ENCODE data around the gene CACHD1. TPM values are rescaled to one million over a fixed set of nuclear protein-coding genes. Genes with fewer than 3 reads are reported as not detected.

CACHD1 gene
- total RNA-seq, 2 donors from 2014 or later: 10.8 to 14.4 TPM

- H3K36me3 ChIP-seq: no peaks in the 10 kb centered on the region
- no peaks in the 10 kb centered on the region for H3K9me3 ChIP-seq
- DNase-seq (ENCODE audit: low spot score): no peak
- intact Hi-C loops (cut with DNase I): no loop called here
- no peak overlapping the region for H3K4me3 ChIP-seq
- 83% methylated on average over 6 of the region's 6 CpGs for WGBS
- no peak overlapping the region for H3K27ac ChIP-seq
- no peaks in the 10 kb centered on the region for H3K27me3 ChIP-seq (replicated peaks; ENCODE audit: insufficient read depth)
- H3K4me1 ChIP-seq (replicated peaks): no peaks in the 10 kb centered on the region
- TF ChIP-seq, protein P1, sequence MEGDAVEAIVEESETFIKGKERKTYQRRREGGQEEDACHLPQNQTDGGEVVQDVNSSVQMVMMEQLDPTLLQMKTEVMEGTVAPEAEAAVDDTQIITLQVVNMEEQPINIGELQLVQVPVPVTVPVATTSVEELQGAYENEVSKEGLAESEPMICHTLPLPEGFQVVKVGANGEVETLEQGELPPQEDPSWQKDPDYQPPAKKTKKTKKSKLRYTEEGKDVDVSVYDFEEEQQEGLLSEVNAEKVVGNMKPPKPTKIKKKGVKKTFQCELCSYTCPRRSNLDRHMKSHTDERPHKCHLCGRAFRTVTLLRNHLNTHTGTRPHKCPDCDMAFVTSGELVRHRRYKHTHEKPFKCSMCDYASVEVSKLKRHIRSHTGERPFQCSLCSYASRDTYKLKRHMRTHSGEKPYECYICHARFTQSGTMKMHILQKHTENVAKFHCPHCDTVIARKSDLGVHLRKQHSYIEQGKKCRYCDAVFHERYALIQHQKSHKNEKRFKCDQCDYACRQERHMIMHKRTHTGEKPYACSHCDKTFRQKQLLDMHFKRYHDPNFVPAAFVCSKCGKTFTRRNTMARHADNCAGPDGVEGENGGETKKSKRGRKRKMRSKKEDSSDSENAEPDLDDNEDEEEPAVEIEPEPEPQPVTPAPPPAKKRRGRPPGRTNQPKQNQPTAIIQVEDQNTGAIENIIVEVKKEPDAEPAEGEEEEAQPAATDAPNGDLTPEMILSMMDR (IDR thresholded peaks at IDR 0.05): no peak
- TF ChIP-seq POLR2A (IDR thresholded peaks at IDR 0.05): no peak
- TF ChIP-seq POLR2AphosphoS5 (IDR thresholded peaks at IDR 0.05): no peak
Measured at GRCh38 chr1:64435000-64435399, 34.9 kb upstream of the CACHD1 start.

- Histone ChIP-seq H3K9me3 (no peaks in the 10 kb centered on the region), H3K4me1 (replicated peaks) (no peaks in the 10 kb centered on the region), H3K27me3 (replicated peaks; ENCODE audit: insufficient read depth) (no peaks in the 10 kb centered on the region), H3K27ac (no peak overlapping the region), H3K36me3 (no peaks in the 10 kb centered on the region), H3K4me3 (no peak overlapping the region)
- intact Hi-C loops (cut with DNase I): no loop called here
- no peak for TF ChIP-seq POLR2AphosphoS5 (IDR thresholded peaks at IDR 0.05)
- DNase-seq (ENCODE audit: low spot score): no peak
- WGBS: 90% methylated on average over 2 of the region's 2 CpGs
Measured at GRCh38 chr1:64437453-64437852, 32.5 kb upstream of the CACHD1 start.

GRCh38 chr1:64440183-64440826 is 29.6 kb upstream of the CACHD1 start:
- no peak for DNase-seq (ENCODE audit: low spot score)
- Histone ChIP-seq H3K27ac (no peak overlapping the region), H3K9me3 (no peaks in the 10 kb centered on the region), H3K4me1 (replicated peaks) (no peaks in the 10 kb centered on the region), H3K27me3 (replicated peaks; ENCODE audit: insufficient read depth) (no peaks in the 10 kb centered on the region), H3K4me3 (no peak overlapping the region), H3K36me3 (no peaks in the 10 kb centered on the region)
- intact Hi-C loops (cut with DNase I): no loop called here
- TF ChIP-seq, protein P1 (IDR thresholded peaks at IDR 0.05): no peak
- no peak for TF ChIP-seq POLR2AphosphoS5 (IDR thresholded peaks at IDR 0.05)
- WGBS: 62% methylated on average over 7 of the region's 7 CpGs

DNA sequence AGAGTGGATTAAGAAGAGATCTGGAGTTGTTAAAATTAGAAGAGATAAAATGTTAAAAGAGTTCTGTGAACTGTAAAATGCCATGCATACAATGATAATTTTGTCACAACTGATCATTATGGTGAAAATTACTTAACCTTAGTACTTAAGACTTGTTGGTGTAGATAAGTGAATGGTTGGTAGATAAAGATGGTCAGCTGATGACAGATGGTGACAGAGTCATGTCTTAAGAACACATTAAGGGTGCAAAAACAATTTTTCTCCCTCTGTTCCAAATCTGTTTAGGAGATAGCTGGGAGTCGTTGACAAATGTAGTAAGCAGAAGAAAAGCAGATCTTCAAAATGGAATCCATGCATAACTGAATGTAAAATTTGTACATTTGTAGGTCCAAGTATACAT is 18.5 kb upstream of the CACHD1 start:
- Histone ChIP-seq H3K36me3 (no peaks in the 10 kb centered on the region), H3K4me3 (no peak overlapping the region), H3K4me1 (replicated peaks) (no peaks in the 10 kb centered on the region), H3K27ac (no peak overlapping the region), H3K27me3 (replicated peaks; ENCODE audit: insufficient read depth) (no peaks in the 10 kb centered on the region), H3K9me3 (no peaks in the 10 kb centered on the region)
- 85% methylated on average over 1 of the region's 1 CpG for WGBS
- TF ChIP-seq, protein P1 (IDR thresholded peaks at IDR 0.05): no peak
- TF ChIP-seq POLR2A (IDR thresholded peaks at IDR 0.05) (no peak), POLR2AphosphoS5 (IDR thresholded peaks at IDR 0.05) (no peak)
- no peak for DNase-seq (ENCODE audit: low spot score)
- intact Hi-C loops (cut with DNase I): no loop called here

GRCh38 chr1:64453688-64454087 is 16.2 kb upstream of the CACHD1 start:
- no peaks in the 10 kb centered on the region for H3K4me1 ChIP-seq (replicated peaks)
- intact Hi-C loops (cut with DNase I): no loop called here

More at GRCh38 chr1:64453688-64454087, 16.2 kb upstream of the CACHD1 start:
- 87% methylated on average over 3 of the region's 3 CpGs for WGBS
- DNase-seq (ENCODE audit: low spot score): no peak
- H3K9me3 ChIP-seq: no peaks in the 10 kb centered on the region
- TF ChIP-seq, protein P1 (IDR thresholded peaks at IDR 0.05): no peak
- no peak for TF ChIP-seq POLR2AphosphoS5 (IDR thresholded peaks at IDR 0.05)
- no peak for TF ChIP-seq POLR2A (IDR thresholded peaks at IDR 0.05)
- H3K27me3 ChIP-seq (replicated peaks; ENCODE audit: insufficient read depth): no peaks in the 10 kb centered on the region
- H3K4me3 ChIP-seq: no peak overlapping the region
- no peaks in the 10 kb centered on the region for H3K36me3 ChIP-seq
- no peak overlapping the region for H3K27ac ChIP-seq

Data from prostate gland (tissue), 2 donors.